GM18499 (cell line): ENCODE results near the gene GARS1.

ENCODE experiments used
- ATAC-seq: cut with Tn5 transposase; IDR thresholded peaks from one replicate; pipeline ENCODE4 v1.9.1; 2021; ENCODE audit warnings: moderate number of reproducible peaks; ENCODE audit not compliant: insufficient read depth, unreplicated experiment

GARS1 gene

GRCh38 chr7:30671793-30672465, 77.3 kb downstream of the GARS1 start:
- no peak for ATAC-seq

- no peak for ATAC-seq
Observed at GRCh38 chr7:30674420-30674819, 79.7 kb downstream of the GARS1 start.

- ATAC-seq, result no peak
Observed at GRCh38 chr7:30674876-30675275, 80.2 kb downstream of the GARS1 start.

GRCh38 chr7:30678805-30679204, 84.1 kb downstream of the GARS1 start:
- no peak for ATAC-seq

- ATAC-seq, result no peak
Observed at GRCh38 chr7:30679664-30680063, 85.0 kb downstream of the GARS1 start.

- ATAC-seq, result no peak
Observed at GRCh38 chr7:30681331-30681797, 86.7 kb downstream of the GARS1 start.

- ATAC-seq, result no peak
Observed at GRCh38 chr7:30681815-30682211, 87.1 kb downstream of the GARS1 start.

GRCh38 chr7:30682212-30683083, 87.8 kb downstream of the GARS1 start, which contains the start of gene CRHR2:
TSS of gene CRHR2 (minus strand) at chr7:30682456. CDS start at chr7:30682280, 176 bp downstream.
- no peak for ATAC-seq

- no peak for ATAC-seq
Observed at GRCh38 chr7:30683306-30683705, 88.6 kb downstream of the GARS1 start.
